HCT116 (cell line): ENCODE results near the gene TCF7L2. TPM values are rescaled to one million over a fixed set of nuclear protein-coding genes. Genes with fewer than 3 reads are reported as not detected.

ENCODE experiments used
- ATAC-seq: fragments of 200-7000 bp; cut with Tn5 transposase; 2 replicates; pipeline ENCODE4 v1.9.1; 2020; ENCODE audit warnings: mild to moderate bottlenecking, moderate library complexity
- BruUV-seq: library from RNA; stranded (reverse); fragments of 400-500 nt; replicated peaks from 2 replicates; lab custom pipeline; 2021; lab: Mats Ljungman, UMichigan
- CTCF ChIA-PET: fragments of 300-600 bp; sonication (Branson Sonifier 250); formaldehyde crosslinking; loops from one replicate; lab custom pipeline; 2021; ENCODE audit warnings: antibody characterized with exemption; lab: Charles Lee
- POLR2A ChIA-PET: fragments of 300-600, 350-600 bp; sonication (Branson Sonifier 250); formaldehyde crosslinking; loops from one replicate; lab custom pipeline; 2021; ENCODE audit warnings: antibody characterized with exemption; lab: Charles Lee
- RAD21 ChIA-PET, 2 experiments: fragments of 300-600 bp; sonication (Branson Sonifier 250); formaldehyde crosslinking; loops; one replicate each; lab custom pipeline; 2023; ENCODE audit warnings: low total read pairs in 2 of 2; ENCODE audit not compliant: uncharacterized antibody in 2 of 2, unreplicated experiment in 2 of 2, low non-redundant PET in 1 of 2; lab: Charles Lee
- DNase-seq: peaks from one replicate; pipeline ENCODE4 v3.0.0-alpha.2; 2010; ENCODE audit warnings: low read depth, low spot score
- H2AFZ ChIP-seq: fragments of 200-600 bp; shearing (Covaris generic), sonication (generic); 2 replicates; pipeline ENCODE4 v1.6.1; 2017; ENCODE audit warnings: low read depth, mixed run types, mixed read lengths, antibody characterized with exemption, low read length; ENCODE audit not compliant: poor library complexity, severe bottlenecking
- H3K27ac ChIP-seq: 2 replicates; pipeline ENCODE4 v1.5.1; 2012; ENCODE audit warnings: low read depth, low read length
- H3K27me3 ChIP-seq: fragments of 200-600 bp; sonication (generic); 2 replicates; pipeline ENCODE4 v1.6.1; 2016; ENCODE audit warnings: mixed run types, low read length, mixed read lengths; ENCODE audit not compliant: insufficient read depth
- H3K36me3 ChIP-seq, 2 experiments: fragments of 200-500 bp in 1 of 2; fragments of 200-600 bp in 1 of 2; sonication (Bioruptor generic) in 1 of 2; sonication (generic) in 1 of 2; 2 replicates each; pipeline versions ENCODE4 v1.5.1 to v1.6.1; 2014 to 2016; ENCODE audit warnings: low read length in 2 of 2, inconsistent platforms in 1 of 2, mixed read lengths in 1 of 2, mixed run types in 1 of 2; ENCODE audit not compliant: insufficient read depth in 2 of 2, control insufficient read depth in 1 of 2
- H3K4me1 ChIP-seq, 2 experiments: fragments of 200-600 bp in 1 of 2; sonication (generic) in 1 of 2; 2 replicates each; pipeline versions ENCODE4 v1.5.1 to v1.6.1; 2012 to 2017; ENCODE audit warnings: low read length in 2 of 2, inconsistent platforms in 1 of 2, mild to moderate bottlenecking in 1 of 2, mixed read lengths in 1 of 2, mixed run types in 1 of 2, moderate library complexity in 1 of 2; ENCODE audit not compliant: insufficient read depth in 2 of 2, control insufficient read depth in 1 of 2
- H3K4me2 ChIP-seq: fragments of 200-600 bp; sonication (generic); 2 replicates; pipeline ENCODE4 v1.6.1; 2017; ENCODE audit warnings: mixed run types, low read length, mixed read lengths
- H3K4me3 ChIP-seq, 2 experiments: fragments of 200-600 bp in 1 of 2; sonication (generic) in 1 of 2; replicated peaks in 1 of 2; 2 replicates each; pipeline ENCODE4 v1.5.1; 2011 to 2016; ENCODE audit warnings: low read length in 2 of 2, control low read depth in 1 of 2, low read depth in 1 of 2, mild to moderate bottlenecking in 1 of 2, mixed read lengths in 1 of 2, mixed run types in 1 of 2
- H3K79me2 ChIP-seq: fragments of 200-600 bp; sonication (generic); 2 replicates; pipeline ENCODE4 v1.6.1; 2017; ENCODE audit warnings: mild to moderate bottlenecking, mixed run types, low read length, moderate library complexity, mixed read lengths; ENCODE audit not compliant: insufficient read depth
- H3K9ac ChIP-seq: fragments of 200-600 bp; sonication (generic); 2 replicates; pipeline ENCODE4 v1.6.1; 2016; ENCODE audit warnings: low read length, mixed read lengths
- H3K9me2 ChIP-seq: fragments of 200-600 bp; sonication (generic), shearing (Covaris generic); 2 replicates; pipeline ENCODE4 v1.6.1; 2017; ENCODE audit warnings: mixed run types, mild to moderate bottlenecking, moderate library complexity; ENCODE audit not compliant: insufficient read depth
- H3K9me3 ChIP-seq, 2 experiments: fragments of 200-500 bp in 1 of 2; fragments of 200-600 bp in 1 of 2; sonication (Bioruptor generic) in 1 of 2; sonication (generic) in 1 of 2; 2 replicates each; pipeline ENCODE4 v1.6.1; 2014 to 2017; ENCODE audit warnings: low read length in 2 of 2, mixed read lengths in 2 of 2, inconsistent platforms in 1 of 2, low read depth in 1 of 2, mild to moderate bottlenecking in 1 of 2, mixed run types in 1 of 2, moderate library complexity in 1 of 2; ENCODE audit not compliant: control insufficient read depth in 1 of 2, insufficient read depth in 1 of 2
- H4K20me1 ChIP-seq: fragments of 200-600 bp; sonication (generic), shearing (Covaris generic); 2 replicates; pipeline ENCODE4 v1.6.1; 2017; ENCODE audit warnings: mixed run types, mild to moderate bottlenecking, moderate library complexity; ENCODE audit not compliant: insufficient read depth
- CEBPB ChIP-seq: IDR thresholded peaks from 2 replicates; pipeline ENCODE4 v1.6.1; 2012; ENCODE audit warnings: low read depth
- EGR1 ChIP-seq: IDR thresholded peaks from 2 replicates; pipeline ENCODE4 v1.6.1; 2012; ENCODE audit warnings: low read depth
- ELF1 ChIP-seq: IDR thresholded peaks from 2 replicates; pipeline ENCODE4 v1.6.1; 2012; ENCODE audit warnings: low read depth, borderline replicate concordance
- EZH2 ChIP-seq: fragments of 200-600 bp; sonication (generic); IDR thresholded peaks from 2 replicates; pipeline ENCODE4 v1.6.1; 2017; ENCODE audit warnings: antibody characterized with exemption, mixed run types
- EZH2phosphoT487 ChIP-seq: fragments of 200-600 bp; IDR thresholded peaks from 2 replicates; pipeline ENCODE4 v1.6.1; 2018; ENCODE audit warnings: antibody characterized with exemption, borderline replicate concordance
- JUND ChIP-seq: IDR thresholded peaks from 2 replicates; pipeline ENCODE4 v1.6.1; 2012
- POLR2A ChIP-seq: IDR thresholded peaks from 2 replicates; pipeline ENCODE4 v1.7.0; 2011; ENCODE audit warnings: borderline replicate concordance; ENCODE audit not compliant: insufficient read depth, insufficient read length; ENCODE audit errors: extremely low read depth
- POLR2AphosphoS5 ChIP-seq: IDR thresholded peaks from 2 replicates; pipeline ENCODE4 v1.6.1; 2011; ENCODE audit warnings: mild to moderate bottlenecking, low read depth, low read length, moderate library complexity
- RAD21 ChIP-seq: IDR thresholded peaks from 2 replicates; pipeline ENCODE4 v1.6.1; 2012; ENCODE audit warnings: low read depth, mild to moderate bottlenecking
- SIN3A ChIP-seq: IDR thresholded peaks from 2 replicates; pipeline ENCODE4 v1.6.1; 2012; ENCODE audit warnings: low read depth
- SP1 ChIP-seq: IDR thresholded peaks from 2 replicates; pipeline ENCODE4 v1.6.1; 2012; ENCODE audit warnings: low read depth
- TCF7L2 ChIP-seq: IDR thresholded peaks from 2 replicates; pipeline ENCODE4 v1.7.0; 2011; ENCODE audit warnings: borderline replicate concordance, inconsistent platforms; ENCODE audit not compliant: insufficient read depth, insufficient read length; ENCODE audit errors: extremely low read depth
- YY1 ChIP-seq: IDR thresholded peaks from 2 replicates; pipeline ENCODE4 v1.6.1; 2011; ENCODE audit warnings: low read length, low read depth, moderate library complexity, mild to moderate bottlenecking; ENCODE audit not compliant: insufficient replicate concordance; ENCODE audit errors: extremely low read depth
- ZFX ChIP-seq: fragments of 450-650 bp; IDR thresholded peaks from 2 replicates; pipeline ENCODE4 v1.6.1; 2017
- ZNF274 ChIP-seq: fragments of 200-500 bp; sonication (Bioruptor generic); IDR thresholded peaks from 2 replicates; pipeline ENCODE4 v1.6.1; 2014; ENCODE audit warnings: mild to moderate bottlenecking, low read depth, low read length, inconsistent platforms
- intact Hi-C: fragments of 100-400 bp; cut with micrococcal nuclease; formaldehyde crosslinking; loops from 2 replicates; pipeline ENCODE4 v1.10.0; 2022
- total RNA-seq: library from RNA; stranded (reverse); gene quantifications from one replicate; pipeline ENCODE4 v1.2.1, GENCODE V29; 2021; ENCODE audit not compliant: unreplicated experiment
- TF ChIP-seq, protein P1 (sequence below): IDR thresholded peaks from 2 replicates; pipeline ENCODE4 v1.6.1; 2012
- TF ChIP-seq, protein P2 (sequence below): IDR thresholded peaks from 2 replicates; pipeline ENCODE4 v1.6.1; 2012
- TF ChIP-seq, protein P3 (sequence below): IDR thresholded peaks from 2 replicates; pipeline ENCODE4 v1.6.1; 2012; ENCODE audit warnings: low read depth
- TF ChIP-seq, protein P4 (sequence below), 3 experiments: fragments of 200-600 bp in 1 of 3; sonication (generic) in 1 of 3; IDR thresholded peaks in 2 of 3; conservative IDR thresholded peaks in 1 of 3; 2 replicates each; pipeline ENCODE4 v1.5.1; 2012 to 2017; ENCODE audit warnings: low read depth in 2 of 3, low read length in 2 of 3, antibody characterized with exemption in 1 of 3, borderline replicate concordance in 1 of 3, control low read depth in 1 of 3, mild to moderate bottlenecking in 1 of 3, mixed read lengths in 1 of 3, mixed run types in 1 of 3, moderate library complexity in 1 of 3; ENCODE audit not compliant: insufficient read depth in 1 of 3
- TF ChIP-seq, protein P5 (sequence below): IDR thresholded peaks from 2 replicates; pipeline ENCODE4 v1.6.1; 2011; ENCODE audit warnings: mild to moderate bottlenecking, low read length, moderate library complexity; ENCODE audit not compliant: insufficient replicate concordance; ENCODE audit errors: extremely low read depth

TCF7L2 gene
- total RNA-seq, 1 experiment from 2014 or later: 164 TPM

DNA sequence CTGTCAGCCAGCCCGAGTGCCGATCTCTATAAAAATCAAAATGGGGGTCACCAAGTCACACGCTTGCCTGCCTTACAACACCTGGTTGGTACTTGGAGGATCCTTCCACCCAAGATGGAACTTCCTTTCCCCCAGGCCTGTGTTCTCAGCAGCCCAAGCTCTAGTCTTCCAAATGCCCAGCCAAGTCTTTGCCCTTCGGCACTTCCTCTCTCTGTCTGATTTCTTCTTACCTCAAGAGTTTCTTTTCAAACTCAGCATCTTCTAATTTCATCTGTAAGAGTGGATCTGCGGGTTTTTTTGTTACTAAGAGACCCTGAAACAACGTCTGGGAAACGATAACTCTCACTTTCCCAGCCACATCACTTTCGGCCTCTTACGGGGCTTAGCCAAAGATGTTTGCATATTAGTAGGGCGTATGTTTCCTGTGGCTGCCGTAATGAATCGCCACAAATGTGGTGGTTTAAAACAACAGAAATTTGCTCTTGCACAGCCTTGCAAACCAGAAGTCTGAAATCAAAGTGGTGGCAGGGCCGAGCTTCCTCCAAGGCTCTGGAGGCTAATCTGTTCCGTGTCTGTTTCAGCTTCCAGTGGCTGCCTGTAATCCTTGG is 219.9 kb downstream of the TCF7L2 start:
- ATAC-seq: 0 out of 2 replicates have a peak, but pooled peaks have one; percentile 4
- no peaks in the 10 kb centered on the region for H3K79me2 ChIP-seq
- CTCF ChIA-PET: no interaction called here
- 0 out of 2 replicates have a peak, but pooled peaks cover 5% of the 10 kb centered on the region for H4K20me1 ChIP-seq
- no peak overlapping the region for H2AFZ ChIP-seq
- H3K9ac ChIP-seq: no peak overlapping the region
- H3K4me3 ChIP-seq: no peak overlapping the region
- no TSS peak for BruUV-seq
- DNase-seq: no peak
- no peak overlapping the region for H3K4me2 ChIP-seq
- H3K4me1 ChIP-seq: no peaks in the 10 kb centered on the region
- peaks cover 24 to 25% of the 10 kb centered on the region in 2 experiments; a peak in 3 of 4 replicates for H3K36me3 ChIP-seq
- no peaks in the 10 kb centered on the region for H3K27me3 ChIP-seq
- no peaks in the 10 kb centered on the region for H3K9me3 ChIP-seq
- intact Hi-C loops: no loop called here
- no peak overlapping the region for H3K27ac ChIP-seq
- no peak for TF ChIP-seq POLR2A
- no peak for TF ChIP-seq TCF7L2
- TF ChIP-seq, protein P1, sequence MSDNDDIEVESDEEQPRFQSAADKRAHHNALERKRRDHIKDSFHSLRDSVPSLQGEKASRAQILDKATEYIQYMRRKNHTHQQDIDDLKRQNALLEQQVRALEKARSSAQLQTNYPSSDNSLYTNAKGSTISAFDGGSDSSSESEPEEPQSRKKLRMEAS: no peak
- TF ChIP-seq, protein P2, sequence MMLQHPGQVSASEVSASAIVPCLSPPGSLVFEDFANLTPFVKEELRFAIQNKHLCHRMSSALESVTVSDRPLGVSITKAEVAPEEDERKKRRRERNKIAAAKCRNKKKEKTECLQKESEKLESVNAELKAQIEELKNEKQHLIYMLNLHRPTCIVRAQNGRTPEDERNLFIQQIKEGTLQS: no peak
- TF ChIP-seq SP1: no peak
- TF ChIP-seq, protein P3, sequence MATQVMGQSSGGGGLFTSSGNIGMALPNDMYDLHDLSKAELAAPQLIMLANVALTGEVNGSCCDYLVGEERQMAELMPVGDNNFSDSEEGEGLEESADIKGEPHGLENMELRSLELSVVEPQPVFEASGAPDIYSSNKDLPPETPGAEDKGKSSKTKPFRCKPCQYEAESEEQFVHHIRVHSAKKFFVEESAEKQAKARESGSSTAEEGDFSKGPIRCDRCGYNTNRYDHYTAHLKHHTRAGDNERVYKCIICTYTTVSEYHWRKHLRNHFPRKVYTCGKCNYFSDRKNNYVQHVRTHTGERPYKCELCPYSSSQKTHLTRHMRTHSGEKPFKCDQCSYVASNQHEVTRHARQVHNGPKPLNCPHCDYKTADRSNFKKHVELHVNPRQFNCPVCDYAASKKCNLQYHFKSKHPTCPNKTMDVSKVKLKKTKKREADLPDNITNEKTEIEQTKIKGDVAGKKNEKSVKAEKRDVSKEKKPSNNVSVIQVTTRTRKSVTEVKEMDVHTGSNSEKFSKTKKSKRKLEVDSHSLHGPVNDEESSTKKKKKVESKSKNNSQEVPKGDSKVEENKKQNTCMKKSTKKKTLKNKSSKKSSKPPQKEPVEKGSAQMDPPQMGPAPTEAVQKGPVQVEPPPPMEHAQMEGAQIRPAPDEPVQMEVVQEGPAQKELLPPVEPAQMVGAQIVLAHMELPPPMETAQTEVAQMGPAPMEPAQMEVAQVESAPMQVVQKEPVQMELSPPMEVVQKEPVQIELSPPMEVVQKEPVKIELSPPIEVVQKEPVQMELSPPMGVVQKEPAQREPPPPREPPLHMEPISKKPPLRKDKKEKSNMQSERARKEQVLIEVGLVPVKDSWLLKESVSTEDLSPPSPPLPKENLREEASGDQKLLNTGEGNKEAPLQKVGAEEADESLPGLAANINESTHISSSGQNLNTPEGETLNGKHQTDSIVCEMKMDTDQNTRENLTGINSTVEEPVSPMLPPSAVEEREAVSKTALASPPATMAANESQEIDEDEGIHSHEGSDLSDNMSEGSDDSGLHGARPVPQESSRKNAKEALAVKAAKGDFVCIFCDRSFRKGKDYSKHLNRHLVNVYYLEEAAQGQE: no peak
- TF ChIP-seq ZFX: no peak
- TF ChIP-seq EGR1: no peak
- no peak for TF ChIP-seq SIN3A
- TF ChIP-seq EZH2: no peak
- TF ChIP-seq POLR2AphosphoS5: no peak
- no peak for TF ChIP-seq ELF1
- TF ChIP-seq RAD21: no peak
- TF ChIP-seq ZNF274: no peak
- no peak for TF ChIP-seq CEBPB
- no peak for TF ChIP-seq JUND
- TF ChIP-seq, protein P4, sequence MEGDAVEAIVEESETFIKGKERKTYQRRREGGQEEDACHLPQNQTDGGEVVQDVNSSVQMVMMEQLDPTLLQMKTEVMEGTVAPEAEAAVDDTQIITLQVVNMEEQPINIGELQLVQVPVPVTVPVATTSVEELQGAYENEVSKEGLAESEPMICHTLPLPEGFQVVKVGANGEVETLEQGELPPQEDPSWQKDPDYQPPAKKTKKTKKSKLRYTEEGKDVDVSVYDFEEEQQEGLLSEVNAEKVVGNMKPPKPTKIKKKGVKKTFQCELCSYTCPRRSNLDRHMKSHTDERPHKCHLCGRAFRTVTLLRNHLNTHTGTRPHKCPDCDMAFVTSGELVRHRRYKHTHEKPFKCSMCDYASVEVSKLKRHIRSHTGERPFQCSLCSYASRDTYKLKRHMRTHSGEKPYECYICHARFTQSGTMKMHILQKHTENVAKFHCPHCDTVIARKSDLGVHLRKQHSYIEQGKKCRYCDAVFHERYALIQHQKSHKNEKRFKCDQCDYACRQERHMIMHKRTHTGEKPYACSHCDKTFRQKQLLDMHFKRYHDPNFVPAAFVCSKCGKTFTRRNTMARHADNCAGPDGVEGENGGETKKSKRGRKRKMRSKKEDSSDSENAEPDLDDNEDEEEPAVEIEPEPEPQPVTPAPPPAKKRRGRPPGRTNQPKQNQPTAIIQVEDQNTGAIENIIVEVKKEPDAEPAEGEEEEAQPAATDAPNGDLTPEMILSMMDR (IDR thresholded peaks at IDR 0.05 in 2 of 3, conservative IDR thresholded peaks at IDR 0.05 in 1 of 3; ENCODE audit: borderline replicate concordance in 1 of 3, insufficient read depth in 1 of 3, low read depth in 2 of 3, low read length in 2 of 3): no peak
- TF ChIP-seq YY1: no peak
- no peak for TF ChIP-seq EZH2phosphoT487
- TF ChIP-seq, protein P5, sequence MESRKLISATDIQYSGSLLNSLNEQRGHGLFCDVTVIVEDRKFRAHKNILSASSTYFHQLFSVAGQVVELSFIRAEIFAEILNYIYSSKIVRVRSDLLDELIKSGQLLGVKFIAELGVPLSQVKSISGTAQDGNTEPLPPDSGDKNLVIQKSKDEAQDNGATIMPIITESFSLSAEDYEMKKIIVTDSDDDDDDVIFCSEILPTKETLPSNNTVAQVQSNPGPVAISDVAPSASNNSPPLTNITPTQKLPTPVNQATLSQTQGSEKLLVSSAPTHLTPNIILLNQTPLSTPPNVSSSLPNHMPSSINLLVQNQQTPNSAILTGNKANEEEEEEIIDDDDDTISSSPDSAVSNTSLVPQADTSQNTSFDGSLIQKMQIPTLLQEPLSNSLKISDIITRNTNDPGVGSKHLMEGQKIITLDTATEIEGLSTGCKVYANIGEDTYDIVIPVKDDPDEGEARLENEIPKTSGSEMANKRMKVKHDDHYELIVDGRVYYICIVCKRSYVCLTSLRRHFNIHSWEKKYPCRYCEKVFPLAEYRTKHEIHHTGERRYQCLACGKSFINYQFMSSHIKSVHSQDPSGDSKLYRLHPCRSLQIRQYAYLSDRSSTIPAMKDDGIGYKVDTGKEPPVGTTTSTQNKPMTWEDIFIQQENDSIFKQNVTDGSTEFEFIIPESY: no peak
- POLR2A ChIA-PET: no interaction called here
- no peaks in the 10 kb centered on the region for H3K9me2 ChIP-seq
- RAD21 ChIA-PET: no interaction called here
